ENCODE results near the gene MRPL36.
"Not testable (repeated sequence)": the region's sequence is repeated elsewhere in the genome, so short reads cannot be mapped to it uniquely, and the experiment has no call there.

MRPL36 gene

GRCh38 chr5:1796371-1797102, 3.1 kb downstream of the MRPL36 start:
- DNase-seq (ENCODE audit: low read depth), result no peak

- DNase-seq (ENCODE audit: low read depth), result no peak
These were observed 3.7 kb downstream of the MRPL36 start for GRCh38 chr5:1795931-1796330.

DNA sequence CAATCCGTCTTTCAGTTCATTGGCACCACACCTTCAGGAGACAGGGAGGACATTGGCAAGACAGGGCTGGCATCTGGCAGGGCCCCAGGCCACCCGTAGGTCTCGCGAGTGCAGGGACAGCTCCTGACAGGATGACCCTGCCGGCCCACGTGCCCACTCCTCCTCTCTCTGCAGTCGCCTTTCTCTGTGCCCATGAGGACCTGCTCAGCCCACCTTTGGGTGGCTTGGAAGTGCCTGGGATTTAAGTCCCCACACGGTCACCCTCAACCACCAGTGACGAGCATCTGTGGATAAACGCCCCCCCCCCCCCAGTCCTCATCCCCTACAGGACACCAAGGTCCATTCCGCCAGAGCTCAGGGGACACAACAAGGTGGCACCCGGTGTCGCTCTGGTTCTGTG, 4.1 kb downstream of the MRPL36 start:
- no peak for DNase-seq (ENCODE audit: low read depth)

- no peak for DNase-seq (ENCODE audit: low read depth)
These were observed 4.7 kb downstream of the MRPL36 start for GRCh38 chr5:1794901-1795290.

DNA sequence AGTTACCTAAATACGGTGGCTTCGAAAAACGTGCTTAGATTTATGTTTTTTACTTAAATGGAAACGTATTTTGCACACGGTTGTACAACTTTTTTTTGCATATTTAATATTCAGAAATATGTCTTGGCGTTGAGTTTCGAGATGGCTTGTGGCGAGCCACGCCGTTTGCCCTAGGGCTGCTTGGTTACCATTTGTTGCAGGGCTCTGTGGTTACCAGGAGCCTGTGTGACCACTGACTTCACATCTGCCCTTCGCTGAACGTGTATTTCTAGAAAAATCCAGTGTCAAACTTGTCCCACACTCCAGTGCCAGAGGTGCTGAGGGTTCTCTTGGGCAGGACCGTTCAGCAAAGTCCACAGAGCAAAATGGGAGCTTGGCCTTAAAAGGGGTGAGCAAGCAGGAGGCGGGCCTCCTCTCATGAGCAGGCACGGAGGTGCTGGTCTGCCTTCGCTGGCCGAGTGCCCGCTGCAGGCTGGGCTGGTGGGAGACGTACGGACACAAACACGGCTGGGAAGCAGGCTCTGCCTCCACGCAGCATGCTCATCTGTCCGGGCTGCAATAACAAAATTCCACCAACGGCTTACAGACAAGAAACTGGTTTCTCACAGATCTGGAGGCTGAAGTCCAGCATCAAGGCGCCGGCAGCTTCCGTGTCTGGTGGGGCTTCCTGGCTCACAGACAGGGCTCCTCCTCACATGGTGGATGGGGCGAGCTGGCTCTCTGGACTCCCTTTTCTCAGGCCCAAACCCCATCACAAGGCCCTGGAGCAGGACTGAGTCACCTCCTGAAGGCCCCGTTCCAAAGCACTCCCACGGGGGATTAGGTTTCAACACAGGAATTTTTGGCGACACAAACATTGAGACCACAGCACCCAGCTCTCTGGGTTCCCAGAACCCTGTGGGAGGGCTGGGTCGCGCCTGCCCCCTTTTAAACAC, 5.4 kb downstream of the MRPL36 start:
- DNase-seq (ENCODE audit: low read depth), result peak; percentile 44

DNA sequence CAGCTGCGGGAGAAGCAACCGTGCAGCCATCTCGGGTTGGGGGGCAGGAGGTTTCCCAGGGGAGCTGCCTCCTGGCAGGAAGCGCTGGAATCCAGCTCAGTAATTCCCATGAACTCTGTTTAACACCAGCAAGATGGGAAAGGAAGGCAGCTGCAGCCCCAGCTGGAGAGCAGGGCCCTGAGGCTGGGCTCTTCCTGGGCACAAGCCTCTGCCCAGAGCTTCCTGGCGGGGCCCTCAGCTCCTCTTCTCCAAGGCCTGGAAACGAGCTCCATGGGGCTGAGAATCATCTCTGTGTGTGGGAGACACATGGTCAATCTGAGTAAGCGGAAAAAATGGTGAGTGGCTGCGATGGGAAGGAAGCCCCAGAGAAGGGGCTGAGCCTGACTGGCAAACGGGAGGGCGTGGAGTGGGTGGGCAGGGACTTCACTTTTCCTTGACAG, 6.3 kb downstream of the MRPL36 start:
- no peak for DNase-seq (ENCODE audit: low read depth)

DNA sequence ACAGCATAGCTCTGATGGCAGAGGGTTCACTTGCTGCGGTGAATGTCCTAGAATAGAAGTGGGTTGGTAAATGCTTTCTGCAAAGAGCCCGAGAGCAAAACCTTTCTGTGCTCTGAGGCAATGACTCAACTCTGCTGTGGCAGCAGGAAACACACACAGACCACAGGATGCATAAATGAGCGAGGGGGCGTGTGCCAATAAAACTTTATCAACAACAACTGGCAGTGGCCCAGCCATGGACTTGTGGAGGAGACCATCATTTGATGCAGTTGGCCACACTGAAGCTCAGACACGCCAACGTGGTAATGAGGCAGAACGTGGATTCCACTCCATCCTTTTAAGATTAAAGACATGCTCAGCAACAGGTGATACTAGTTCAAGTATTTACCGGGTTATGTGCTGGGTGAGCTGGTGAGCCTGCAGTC, 6.8 kb downstream of the MRPL36 start:
- DNase-seq (ENCODE audit: low read depth), result no peak

- DNase-seq (ENCODE audit: low read depth), result no peak
These were observed 8.5 kb downstream of the MRPL36 start for GRCh38 chr5:1791176-1791575.

DNA sequence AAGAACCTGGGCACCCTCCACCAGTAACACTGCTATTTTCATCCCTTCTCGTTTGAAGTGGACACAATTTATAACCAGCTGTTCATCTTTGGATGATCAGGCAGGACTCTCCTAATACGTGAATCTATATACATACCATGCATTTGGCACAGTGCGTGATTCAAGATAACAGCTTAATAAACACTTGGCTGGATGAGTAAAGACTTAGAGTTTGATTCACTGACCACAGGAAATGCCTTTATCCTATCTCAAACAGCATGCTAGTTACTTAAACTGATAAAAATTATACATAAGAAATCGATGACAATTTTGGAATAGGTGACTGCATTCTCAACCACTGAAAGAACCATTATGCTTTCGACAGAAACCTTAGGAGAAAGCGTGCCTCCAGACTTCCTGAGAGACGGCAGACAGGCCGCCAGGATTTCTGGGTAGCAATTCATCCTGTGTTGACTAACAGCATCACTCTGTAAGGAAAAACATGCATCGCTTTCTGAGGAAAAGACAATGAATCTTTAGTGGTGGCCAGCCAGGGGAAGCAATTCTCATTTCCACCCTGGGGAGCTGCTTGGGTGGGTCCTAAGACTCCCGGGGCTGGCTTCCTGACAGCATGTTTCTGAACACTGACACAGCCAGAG, 9.7 kb downstream of the MRPL36 start:
- no peak for DNase-seq (ENCODE audit: low read depth)

DNA sequence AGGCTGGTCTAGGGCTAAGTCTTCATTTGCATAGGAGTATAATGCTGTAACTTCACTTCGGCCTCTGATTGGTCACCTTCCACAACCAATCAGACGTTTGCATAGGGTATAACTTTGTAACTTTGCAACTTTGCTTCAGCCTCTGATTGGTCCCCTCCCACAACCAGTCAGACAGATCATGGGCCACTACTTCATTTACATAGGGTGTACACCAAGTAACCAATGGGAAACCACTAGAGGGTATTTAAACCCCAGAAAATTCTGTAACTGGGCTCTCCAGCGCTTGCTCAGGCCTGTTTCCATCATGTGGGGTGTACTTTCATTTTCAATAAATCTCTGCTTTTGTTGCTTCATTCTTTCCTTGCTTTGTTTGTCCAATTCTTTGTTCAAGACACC, 10.2 kb downstream of the MRPL36 start:
- not testable (repeated sequence) for DNase-seq (ENCODE audit: low read depth)

GRCh38 chr5:1788828-1789227, 10.8 kb downstream of the MRPL36 start:
- DNase-seq (ENCODE audit: low read depth), result no peak

DNA sequence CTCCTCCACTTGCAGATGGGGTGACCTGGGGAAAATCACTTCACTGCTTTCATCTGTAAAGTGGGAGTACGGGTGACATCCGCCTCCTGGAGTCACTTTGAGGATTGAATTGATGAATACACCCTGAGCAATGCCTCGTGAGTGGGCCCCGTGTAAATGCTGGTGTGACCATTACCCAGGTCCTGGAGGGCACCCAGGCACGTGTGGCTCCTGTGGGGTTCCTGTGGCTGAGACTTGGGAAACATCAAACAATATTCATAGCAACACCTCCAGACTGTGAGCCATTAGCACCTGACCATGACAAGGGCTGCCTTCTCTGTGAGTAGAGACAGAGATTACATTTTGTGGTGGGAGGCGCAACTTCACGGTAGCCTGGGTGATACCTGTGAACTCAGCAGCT, 11.4 kb downstream of the MRPL36 start:
- DNase-seq (ENCODE audit: low read depth), result no peak

DNA sequence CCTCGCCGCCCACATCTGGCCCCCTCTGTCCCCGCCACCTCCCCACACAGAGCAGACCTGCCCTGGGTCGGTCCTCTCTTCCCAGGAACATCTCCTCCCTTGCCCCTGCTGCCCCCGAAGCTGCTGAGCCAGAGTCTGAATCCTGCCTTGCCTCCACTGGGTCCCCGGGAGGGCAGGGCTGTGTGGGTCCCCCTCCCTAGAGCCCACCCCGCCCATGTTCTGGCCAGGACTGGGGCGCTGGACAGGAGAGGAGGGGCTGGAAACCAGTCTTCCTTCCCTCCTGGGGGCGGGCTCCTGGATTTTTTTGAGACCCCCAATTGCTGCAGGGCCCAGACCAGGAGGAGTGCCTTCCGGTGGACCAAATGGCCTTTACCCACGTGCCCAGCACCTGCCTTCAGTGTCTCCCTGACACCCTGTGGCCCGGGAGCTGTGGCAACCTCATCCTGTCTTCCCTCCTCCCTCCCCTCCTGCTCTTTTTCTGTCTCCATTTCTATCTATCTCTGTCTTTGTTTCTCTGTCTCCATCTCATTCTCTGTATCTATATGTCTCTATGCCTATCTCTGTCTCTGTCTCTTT, 12.1 kb downstream of the MRPL36 start:
- no peak for DNase-seq (ENCODE audit: low read depth)

- DNase-seq (ENCODE audit: low read depth), result no peak
These were observed 12.8 kb downstream of the MRPL36 start for GRCh38 chr5:1786621-1787471.

GRCh38 chr5:1785984-1786383, 13.7 kb downstream of the MRPL36 start:
- no peak for DNase-seq (ENCODE audit: low read depth)

DNA sequence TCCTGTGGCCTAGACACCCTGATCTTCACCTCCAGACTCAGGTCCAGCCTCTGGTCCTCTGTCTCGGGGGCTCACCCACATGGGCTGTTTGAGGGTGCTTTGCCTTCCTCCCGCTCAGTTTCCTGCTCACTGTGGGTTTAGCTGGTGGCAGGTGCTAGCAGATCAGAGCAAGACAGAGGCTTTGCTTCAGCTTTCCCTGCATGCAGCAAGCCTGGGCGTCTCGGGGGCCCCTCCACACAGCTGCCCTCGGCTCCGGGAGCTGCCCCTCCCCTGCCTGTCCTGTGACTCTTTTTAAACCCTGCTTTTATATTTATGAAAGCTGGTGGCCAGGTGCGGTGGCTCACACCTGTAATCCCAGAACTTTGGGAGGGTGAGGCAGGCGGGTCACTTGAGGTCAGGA, 14.6 kb downstream of the MRPL36 start:
- no peak for DNase-seq (ENCODE audit: low read depth)

DNA sequence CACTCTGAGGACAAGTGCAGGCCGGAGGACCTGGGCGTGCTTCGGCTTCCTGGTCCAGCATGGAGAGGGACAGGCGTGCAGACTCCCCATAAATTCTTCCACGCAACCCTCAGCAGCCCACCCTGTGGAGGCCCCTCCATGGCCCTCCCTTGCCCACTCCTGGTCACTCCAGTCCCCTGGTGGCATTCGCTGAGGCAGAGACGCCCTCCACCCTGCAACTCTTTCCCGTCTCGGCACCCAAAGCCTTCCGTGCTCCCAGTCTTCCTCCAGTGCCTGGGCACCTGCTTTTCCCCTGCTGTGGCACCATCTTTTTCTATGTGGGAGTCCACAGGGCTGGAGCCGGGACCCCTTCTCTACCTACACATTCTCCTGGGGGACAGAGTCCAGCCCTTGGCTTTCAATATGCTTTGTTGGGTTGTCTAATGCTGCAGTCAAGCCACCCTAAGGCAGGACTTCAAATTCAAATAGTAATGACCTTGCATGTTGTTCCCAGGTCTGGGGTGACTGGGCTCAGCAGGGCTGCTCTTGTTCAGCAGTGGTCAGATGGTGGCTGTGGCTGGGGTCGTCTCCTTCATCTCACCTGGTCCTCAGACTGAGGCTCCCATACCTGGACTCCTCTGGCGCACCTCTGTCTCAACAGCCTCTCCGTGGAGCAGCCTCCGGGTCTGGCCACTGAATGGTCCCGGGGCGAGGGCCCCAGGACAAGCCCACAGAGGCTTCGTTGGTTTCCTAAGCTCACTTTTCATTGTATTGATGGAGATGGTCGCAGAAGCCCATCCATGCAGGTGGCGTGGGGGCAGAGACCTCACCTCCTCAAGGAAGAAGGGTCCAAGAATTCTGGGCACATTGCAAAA, 15.2 kb downstream of the MRPL36 start:
- DNase-seq (ENCODE audit: low read depth), result no peak

DNA sequence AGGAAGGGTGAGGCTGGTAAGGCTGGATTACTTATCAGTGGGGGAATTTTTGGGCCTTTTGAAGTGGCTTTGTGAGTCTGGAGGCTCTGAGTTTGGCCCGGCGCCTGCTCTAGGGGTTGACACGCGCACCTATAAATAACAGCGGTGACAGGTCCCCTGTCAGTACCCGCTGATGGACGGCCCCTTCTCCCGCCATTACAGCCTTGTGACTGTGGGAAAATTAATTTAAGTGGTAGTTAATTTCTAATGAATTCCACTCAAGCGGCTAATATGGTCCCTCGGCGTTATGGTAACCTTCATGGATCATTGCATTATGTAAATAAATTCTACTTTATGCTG, 16.5 kb downstream of the MRPL36 start:
- DNase-seq (ENCODE audit: low read depth), result no peak

GRCh38 chr5:1782385-1783215, 17.0 kb downstream of the MRPL36 start:
- DNase-seq (ENCODE audit: low read depth), result no peak
